Measurements from ENCODE around the gene FAM200C.

Gene FAM200C

DNA sequence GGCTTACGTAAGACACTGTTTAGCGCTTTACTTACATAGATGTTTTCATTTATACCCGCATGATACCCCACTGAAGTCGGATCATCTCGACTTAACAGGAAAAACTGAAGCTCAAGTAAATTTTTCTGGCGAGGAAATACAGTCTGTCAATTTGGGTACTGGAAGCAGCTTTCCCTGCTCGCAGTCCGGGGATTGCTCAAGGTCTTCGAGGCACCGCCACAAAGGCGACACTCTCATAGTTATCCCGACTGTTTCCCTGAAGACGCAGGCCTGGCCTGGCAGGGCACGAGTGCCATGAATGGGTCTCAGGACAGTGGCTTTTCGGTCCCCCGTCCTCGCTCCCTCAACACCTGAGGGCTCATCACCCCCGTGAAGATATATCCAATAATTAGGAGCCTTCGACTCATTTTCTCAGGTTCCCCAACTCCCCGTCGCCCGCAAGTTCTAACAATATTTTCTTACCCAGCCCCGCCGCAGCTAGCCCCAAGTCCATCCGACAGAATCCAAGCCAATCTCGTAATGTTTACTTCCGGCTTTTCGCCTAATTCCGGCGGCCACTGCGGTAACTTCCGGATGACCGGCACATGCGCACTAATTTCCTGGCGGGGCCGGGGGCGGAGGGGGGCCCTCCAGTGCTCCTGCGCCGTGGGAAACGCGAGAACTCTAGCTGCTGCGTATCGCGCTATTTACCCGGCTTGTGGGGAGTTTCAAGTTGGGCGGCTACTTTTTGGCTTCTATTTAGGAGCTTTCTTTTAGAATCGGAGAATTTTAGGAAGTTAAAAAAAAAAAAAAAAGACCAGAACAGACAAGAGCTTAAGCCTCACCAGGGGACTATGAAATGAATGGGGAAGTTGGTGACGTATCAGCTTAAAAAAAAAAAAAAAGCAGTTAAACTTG lies 19.0 kb upstream of the FAM200C start, which contains the start of gene SLU7:
Gene SLU7, minus strand, starts transcription at position 521 of the 897 bp plus-strand sequence. CDS start 3,787 bp downstream, outside the sequence.
- peak; percentile 66 for TF ChIP-seq FOXP2 (optimal IDR thresholded peaks at IDR 0.05; ENCODE audit: borderline replicate concordance, extremely low read depth, extremely low read length, insufficient read depth)
- TF ChIP-seq, protein P1, sequence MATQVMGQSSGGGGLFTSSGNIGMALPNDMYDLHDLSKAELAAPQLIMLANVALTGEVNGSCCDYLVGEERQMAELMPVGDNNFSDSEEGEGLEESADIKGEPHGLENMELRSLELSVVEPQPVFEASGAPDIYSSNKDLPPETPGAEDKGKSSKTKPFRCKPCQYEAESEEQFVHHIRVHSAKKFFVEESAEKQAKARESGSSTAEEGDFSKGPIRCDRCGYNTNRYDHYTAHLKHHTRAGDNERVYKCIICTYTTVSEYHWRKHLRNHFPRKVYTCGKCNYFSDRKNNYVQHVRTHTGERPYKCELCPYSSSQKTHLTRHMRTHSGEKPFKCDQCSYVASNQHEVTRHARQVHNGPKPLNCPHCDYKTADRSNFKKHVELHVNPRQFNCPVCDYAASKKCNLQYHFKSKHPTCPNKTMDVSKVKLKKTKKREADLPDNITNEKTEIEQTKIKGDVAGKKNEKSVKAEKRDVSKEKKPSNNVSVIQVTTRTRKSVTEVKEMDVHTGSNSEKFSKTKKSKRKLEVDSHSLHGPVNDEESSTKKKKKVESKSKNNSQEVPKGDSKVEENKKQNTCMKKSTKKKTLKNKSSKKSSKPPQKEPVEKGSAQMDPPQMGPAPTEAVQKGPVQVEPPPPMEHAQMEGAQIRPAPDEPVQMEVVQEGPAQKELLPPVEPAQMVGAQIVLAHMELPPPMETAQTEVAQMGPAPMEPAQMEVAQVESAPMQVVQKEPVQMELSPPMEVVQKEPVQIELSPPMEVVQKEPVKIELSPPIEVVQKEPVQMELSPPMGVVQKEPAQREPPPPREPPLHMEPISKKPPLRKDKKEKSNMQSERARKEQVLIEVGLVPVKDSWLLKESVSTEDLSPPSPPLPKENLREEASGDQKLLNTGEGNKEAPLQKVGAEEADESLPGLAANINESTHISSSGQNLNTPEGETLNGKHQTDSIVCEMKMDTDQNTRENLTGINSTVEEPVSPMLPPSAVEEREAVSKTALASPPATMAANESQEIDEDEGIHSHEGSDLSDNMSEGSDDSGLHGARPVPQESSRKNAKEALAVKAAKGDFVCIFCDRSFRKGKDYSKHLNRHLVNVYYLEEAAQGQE (IDR thresholded peaks at IDR 0.05; ENCODE audit: insufficient read depth in 1 of 2, low read depth in 2 of 2, low read length in 2 of 2), result 0 out of 4 replicates have a peak, but pooled peaks of 1 of the 2 experiments have one; percentile 27
- no peak for TF ChIP-seq SIN3A (IDR thresholded peaks at IDR 0.05; ENCODE audit: borderline replicate concordance, insufficient read depth, low read length)
- TF ChIP-seq TAF1 (IDR thresholded peaks at IDR 0.05; ENCODE audit: borderline replicate concordance, insufficient read depth, low read length), result peak; percentile 83; the same call in 1 of the 2 replicates
- peak; percentile 77 for TF ChIP-seq POLR2AphosphoS5 (IDR thresholded peaks at IDR 0.05; ENCODE audit: low read depth, low read length)

DNA sequence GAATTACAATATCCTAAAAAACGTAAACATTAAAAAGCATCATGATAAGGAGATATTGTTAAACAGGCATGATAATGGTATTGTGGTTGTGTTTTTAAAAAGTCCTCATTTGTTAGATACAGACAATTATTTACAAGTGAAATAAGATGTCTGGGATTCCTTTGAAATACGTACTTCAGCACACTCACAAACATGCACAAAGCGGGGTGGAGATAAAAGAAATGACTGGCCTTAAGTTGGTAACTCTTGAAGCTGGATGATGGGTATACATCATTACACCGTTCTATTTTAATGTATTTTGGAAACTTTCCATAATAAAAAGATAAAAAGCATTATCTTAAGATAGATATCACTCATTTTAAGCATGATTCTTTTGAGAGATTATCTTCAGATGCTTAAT lies 1.0 kb downstream of the FAM200C start:
- TF ChIP-seq TAF1 (IDR thresholded peaks at IDR 0.05; ENCODE audit: borderline replicate concordance, insufficient read depth, low read length), result no peak
- no peak for TF ChIP-seq SIN3A (IDR thresholded peaks at IDR 0.05; ENCODE audit: borderline replicate concordance, insufficient read depth, low read length)
- TF ChIP-seq POLR2AphosphoS5 (IDR thresholded peaks at IDR 0.05; ENCODE audit: low read depth, low read length), result no peak
- TF ChIP-seq, protein P1 (IDR thresholded peaks at IDR 0.05; ENCODE audit: insufficient read depth in 1 of 2, low read depth in 2 of 2, low read length in 2 of 2), result no peak
- TF ChIP-seq FOXP2 (optimal IDR thresholded peaks at IDR 0.05; ENCODE audit: borderline replicate concordance, extremely low read depth, extremely low read length, insufficient read depth), result no peak

DNA sequence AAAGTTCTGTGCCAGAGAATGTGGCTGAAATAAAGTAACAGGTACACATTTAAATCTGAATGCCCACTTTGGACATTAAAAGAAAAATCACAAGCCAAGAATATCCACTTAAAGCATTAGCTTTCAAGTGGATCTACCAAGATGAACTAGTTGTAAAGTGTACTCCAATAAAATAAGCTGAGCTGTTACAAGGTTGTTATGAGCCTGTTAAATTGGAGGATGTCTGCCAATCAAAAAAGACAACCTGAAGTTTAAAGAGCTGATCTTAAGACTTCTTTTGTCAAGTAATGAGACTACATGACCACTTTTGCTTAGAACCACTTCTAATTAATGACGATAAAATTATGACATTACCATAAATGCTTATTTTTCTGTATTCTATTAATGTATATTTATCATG lies 2.4 kb downstream of the FAM200C start:
- TF ChIP-seq FOXP2 (optimal IDR thresholded peaks at IDR 0.05; ENCODE audit: borderline replicate concordance, extremely low read depth, extremely low read length, insufficient read depth) (no peak), TAF1 (IDR thresholded peaks at IDR 0.05; ENCODE audit: borderline replicate concordance, insufficient read depth, low read length) (no peak), POLR2AphosphoS5 (IDR thresholded peaks at IDR 0.05; ENCODE audit: low read depth, low read length) (no peak), SIN3A (IDR thresholded peaks at IDR 0.05; ENCODE audit: borderline replicate concordance, insufficient read depth, low read length) (no peak)
- TF ChIP-seq, protein P1 (IDR thresholded peaks at IDR 0.05; ENCODE audit: insufficient read depth in 1 of 2, low read depth in 2 of 2, low read length in 2 of 2), result no peak

DNA sequence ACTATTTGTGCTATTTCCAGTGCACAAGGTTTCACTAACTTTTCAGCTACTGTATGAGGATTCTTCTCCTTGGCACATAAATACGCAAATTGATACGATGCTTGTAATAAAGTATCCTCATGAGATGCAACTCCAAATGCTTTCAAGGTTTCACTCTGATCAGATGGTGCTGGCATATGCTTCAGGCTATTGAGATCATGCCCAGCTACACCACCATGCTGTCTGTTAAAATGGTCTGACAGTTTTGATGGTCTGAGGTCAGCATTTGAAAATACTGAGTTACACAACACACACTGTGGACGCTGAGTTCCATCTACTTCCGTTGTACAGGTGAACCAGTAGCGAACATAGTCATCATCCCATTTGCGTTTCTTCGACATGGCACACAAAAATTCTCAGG lies 4.7 kb downstream of the FAM200C start:
- TF ChIP-seq, protein P1 (IDR thresholded peaks at IDR 0.05; ENCODE audit: insufficient read depth in 1 of 2, low read depth in 2 of 2, low read length in 2 of 2), result no peak
- TF ChIP-seq POLR2AphosphoS5 (IDR thresholded peaks at IDR 0.05; ENCODE audit: low read depth, low read length) (no peak), SIN3A (IDR thresholded peaks at IDR 0.05; ENCODE audit: borderline replicate concordance, insufficient read depth, low read length) (no peak), TAF1 (IDR thresholded peaks at IDR 0.05; ENCODE audit: borderline replicate concordance, insufficient read depth, low read length) (no peak), FOXP2 (optimal IDR thresholded peaks at IDR 0.05; ENCODE audit: borderline replicate concordance, extremely low read depth, extremely low read length, insufficient read depth) (no peak)

All from PFSK-1 (cell line).